AG09319 (cell line): ENCODE results near the gene TPP2.

Source experiments
- DNase-seq: peaks from one replicate; pipeline ENCODE4 v3.0.0-alpha.2; 2010; ENCODE audit warnings: low read depth; ENCODE audit errors: extremely low read depth
- TF ChIP-seq, protein P1 (sequence below): IDR thresholded peaks from 2 replicates; pipeline ENCODE4 v1.5.1; 2011; ENCODE audit warnings: low read depth, mild to moderate bottlenecking, inconsistent platforms, low read length, moderate library complexity

Gene TPP2

DNA sequence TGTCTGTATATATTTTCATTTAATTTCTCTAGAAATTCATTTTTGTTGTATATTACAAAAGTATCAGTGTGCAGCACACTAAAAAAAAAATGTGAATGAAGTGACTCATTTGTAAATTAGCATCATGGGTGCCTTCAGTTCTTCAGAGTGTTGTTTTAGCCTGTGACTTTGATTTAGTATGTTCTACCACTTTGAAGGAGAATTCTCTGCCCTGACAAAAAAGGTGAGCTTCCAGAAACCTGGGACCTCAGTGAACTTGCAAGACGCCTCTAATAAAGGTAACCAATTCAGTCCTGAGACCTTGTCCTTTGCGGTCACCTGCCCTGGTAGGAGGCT, 95.7 kb downstream of the TPP2 start:
- TF ChIP-seq, protein P1, sequence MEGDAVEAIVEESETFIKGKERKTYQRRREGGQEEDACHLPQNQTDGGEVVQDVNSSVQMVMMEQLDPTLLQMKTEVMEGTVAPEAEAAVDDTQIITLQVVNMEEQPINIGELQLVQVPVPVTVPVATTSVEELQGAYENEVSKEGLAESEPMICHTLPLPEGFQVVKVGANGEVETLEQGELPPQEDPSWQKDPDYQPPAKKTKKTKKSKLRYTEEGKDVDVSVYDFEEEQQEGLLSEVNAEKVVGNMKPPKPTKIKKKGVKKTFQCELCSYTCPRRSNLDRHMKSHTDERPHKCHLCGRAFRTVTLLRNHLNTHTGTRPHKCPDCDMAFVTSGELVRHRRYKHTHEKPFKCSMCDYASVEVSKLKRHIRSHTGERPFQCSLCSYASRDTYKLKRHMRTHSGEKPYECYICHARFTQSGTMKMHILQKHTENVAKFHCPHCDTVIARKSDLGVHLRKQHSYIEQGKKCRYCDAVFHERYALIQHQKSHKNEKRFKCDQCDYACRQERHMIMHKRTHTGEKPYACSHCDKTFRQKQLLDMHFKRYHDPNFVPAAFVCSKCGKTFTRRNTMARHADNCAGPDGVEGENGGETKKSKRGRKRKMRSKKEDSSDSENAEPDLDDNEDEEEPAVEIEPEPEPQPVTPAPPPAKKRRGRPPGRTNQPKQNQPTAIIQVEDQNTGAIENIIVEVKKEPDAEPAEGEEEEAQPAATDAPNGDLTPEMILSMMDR, result no peak
- DNase-seq, result no peak

- TF ChIP-seq, protein P1, result no peak
- DNase-seq, result no peak
Observed at GRCh38 chr13:102693250-102693649, 96.5 kb downstream of the TPP2 start.

GRCh38 chr13:102693776-102694175, 97.0 kb downstream of the TPP2 start:
- TF ChIP-seq, protein P1, result no peak
- DNase-seq, result no peak

GRCh38 chr13:102694937-102695336, 98.2 kb downstream of the TPP2 start, which contains the start of gene METTL21C:
TSS of gene METTL21C (minus strand) at chr13:102695044. CDS start at chr13:102694498, 546 bp downstream.
- no peak for DNase-seq
- TF ChIP-seq, protein P1, result no peak

- TF ChIP-seq, protein P1, result no peak
- no peak for DNase-seq
Observed at GRCh38 chr13:102696465-102696864, 99.7 kb downstream of the TPP2 start.

DNA sequence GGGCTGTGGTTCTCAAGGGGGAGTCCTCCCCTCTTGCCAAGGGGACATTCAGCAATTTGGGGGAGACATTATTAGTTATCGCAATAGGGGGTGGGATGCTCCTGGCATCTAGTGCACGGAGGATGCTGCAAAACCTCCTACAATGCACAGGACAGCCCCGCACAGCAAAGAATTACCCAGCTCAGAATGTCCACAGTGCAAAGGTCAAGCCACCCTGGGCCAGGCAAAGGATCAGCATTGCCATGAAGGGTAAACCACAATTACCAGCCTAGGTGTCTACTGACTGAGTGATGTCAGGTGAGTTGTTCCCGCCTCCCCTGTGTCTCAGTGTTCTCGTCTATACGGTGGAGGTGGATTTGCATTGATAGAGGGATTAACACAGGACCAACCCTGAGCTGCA, 100.5 kb downstream of the TPP2 start:
- TF ChIP-seq, protein P1, result no peak
- DNase-seq, result no peak

DNA sequence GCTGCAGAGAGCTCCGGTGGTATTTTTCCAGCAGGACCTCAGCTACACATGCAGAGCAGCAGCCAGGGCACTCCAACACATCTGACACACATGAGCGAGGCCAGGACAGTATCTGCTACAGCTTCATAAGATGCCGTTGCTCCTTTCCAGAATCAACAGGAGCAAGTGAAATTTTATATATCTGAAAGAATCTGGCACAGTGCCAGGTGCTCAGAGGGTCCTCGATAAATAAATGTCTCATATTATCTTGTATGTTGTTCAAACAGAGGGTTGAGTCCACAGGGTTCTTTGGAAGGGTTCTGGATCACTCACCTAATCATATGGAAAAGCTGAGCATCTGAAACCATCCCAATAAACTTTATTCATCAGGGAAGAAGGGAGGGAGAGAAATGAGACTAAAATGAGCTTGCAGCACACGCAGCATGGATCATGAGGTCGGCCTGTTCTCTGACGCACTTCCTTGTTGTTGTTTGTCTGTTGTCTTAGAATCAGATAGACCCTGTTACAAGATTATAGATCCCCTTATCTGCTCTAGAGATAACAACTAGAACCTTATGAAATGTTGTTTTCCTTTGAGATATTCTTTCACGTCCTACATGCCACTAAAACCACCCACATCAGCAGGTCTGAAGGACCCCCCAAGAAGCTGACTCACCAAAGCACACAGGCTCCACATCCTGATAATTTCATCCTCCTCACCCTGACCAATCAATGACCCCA, 101.3 kb downstream of the TPP2 start:
- no peak for DNase-seq

More for the DNA sequence above, 101.3 kb downstream of the TPP2 start:
- TF ChIP-seq, protein P1, result no peak
